ENCODE data around the gene SLC35A3.
"Not testable (repeated sequence)": the region's sequence is repeated elsewhere in the genome, so short reads cannot be mapped to it uniquely, and the experiment has no call there.

The SLC35A3 gene

GRCh38 chr1:99975529-99975928 lies 5.7 kb downstream of the SLC35A3 start:
- TF ChIP-seq CTCF (IDR thresholded peaks at IDR 0.05; ENCODE audit: insufficient read depth, low read depth, low read length, missing control alignments) = no peak
- DNase-seq (ENCODE audit: low read depth) = no peak
- H3K4me3 ChIP-seq (ENCODE audit: low read depth, low read length) = no peak overlapping the region

GRCh38 chr1:99977326-99977725 lies 7.5 kb downstream of the SLC35A3 start:
- H3K4me3 ChIP-seq (ENCODE audit: low read depth, low read length); DNase-seq (ENCODE audit: low read depth): not testable (repeated sequence)

GRCh38 chr1:99978218-99978617 lies 8.4 kb downstream of the SLC35A3 start:
- H3K4me3 ChIP-seq (ENCODE audit: low read depth, low read length) = no peak overlapping the region
- no peak for TF ChIP-seq CTCF (IDR thresholded peaks at IDR 0.05; ENCODE audit: insufficient read depth, low read depth, low read length, missing control alignments)
- no peak for DNase-seq (ENCODE audit: low read depth)

- no peak overlapping the region for H3K4me3 ChIP-seq (ENCODE audit: low read depth, low read length)
- DNase-seq (ENCODE audit: low read depth) = no peak
- no peak for TF ChIP-seq CTCF (IDR thresholded peaks at IDR 0.05; ENCODE audit: insufficient read depth, low read depth, low read length, missing control alignments)
Observed at GRCh38 chr1:99979091-99979490, 9.3 kb downstream of the SLC35A3 start.

- H3K4me3 ChIP-seq (ENCODE audit: low read depth, low read length) = no peak overlapping the region
- DNase-seq (ENCODE audit: low read depth) = no peak
- TF ChIP-seq CTCF (IDR thresholded peaks at IDR 0.05; ENCODE audit: insufficient read depth, low read depth, low read length, missing control alignments) = no peak
Observed at GRCh38 chr1:99980928-99981327, 11.1 kb downstream of the SLC35A3 start.

GRCh38 chr1:99986656-99987225 lies 16.9 kb downstream of the SLC35A3 start:
- H3K4me3 ChIP-seq (ENCODE audit: low read depth, low read length) = no peak overlapping the region
- no peak for DNase-seq (ENCODE audit: low read depth)
- no peak for TF ChIP-seq CTCF (IDR thresholded peaks at IDR 0.05; ENCODE audit: insufficient read depth, low read depth, low read length, missing control alignments)

- DNase-seq (ENCODE audit: low read depth) = no peak
- TF ChIP-seq CTCF (IDR thresholded peaks at IDR 0.05; ENCODE audit: insufficient read depth, low read depth, low read length, missing control alignments) = no peak
Observed at GRCh38 chr1:99988210-99988765, 18.5 kb downstream of the SLC35A3 start.

More at GRCh38 chr1:99988210-99988765, 18.5 kb downstream of the SLC35A3 start:
- H3K4me3 ChIP-seq (ENCODE audit: low read depth, low read length) = no peak overlapping the region

All from GM12865 (cell line).